ENCODE data around the gene PTPRN2.

Gene PTPRN2

GRCh38 chr7:158236400-158236799, 351.2 kb downstream of the PTPRN2 start:
- TF ChIP-seq CTCF (IDR thresholded peaks at IDR 0.05; ENCODE audit: borderline replicate concordance, control extremely low read depth, extremely low read depth, insufficient read depth, missing control alignments): no peak
- in situ Hi-C loops (cut with MboI; ENCODE audit: low sequenced_read_pairs, unreplicated experiment): no loop called here
- no peak for DNase-seq (ENCODE audit: low spot score)

- in situ Hi-C loops (cut with MboI; ENCODE audit: low sequenced_read_pairs, unreplicated experiment): no loop called here
These were observed 351.8 kb downstream of the PTPRN2 start for GRCh38 chr7:158235862-158236261.

GRCh38 chr7:158229945-158230344, 357.7 kb downstream of the PTPRN2 start:
- DNase-seq (ENCODE audit: low spot score): no peak
- in situ Hi-C loops (cut with MboI; ENCODE audit: low sequenced_read_pairs, unreplicated experiment): no loop called here
- TF ChIP-seq CTCF (IDR thresholded peaks at IDR 0.05; ENCODE audit: borderline replicate concordance, control extremely low read depth, extremely low read depth, insufficient read depth, missing control alignments): no peak

More at GRCh38 chr7:158235862-158236261, 351.8 kb downstream of the PTPRN2 start:
- TF ChIP-seq CTCF (IDR thresholded peaks at IDR 0.05; ENCODE audit: borderline replicate concordance, control extremely low read depth, extremely low read depth, insufficient read depth, missing control alignments): no peak
- DNase-seq (ENCODE audit: low spot score): no peak

GRCh38 chr7:158228986-158229385, 358.6 kb downstream of the PTPRN2 start:
- in situ Hi-C loops (cut with MboI; ENCODE audit: low sequenced_read_pairs, unreplicated experiment): no loop called here
- no peak for TF ChIP-seq CTCF (IDR thresholded peaks at IDR 0.05; ENCODE audit: borderline replicate concordance, control extremely low read depth, extremely low read depth, insufficient read depth, missing control alignments)
- DNase-seq (ENCODE audit: low spot score): no peak

- no peak for TF ChIP-seq CTCF (IDR thresholded peaks at IDR 0.05; ENCODE audit: borderline replicate concordance, control extremely low read depth, extremely low read depth, insufficient read depth, missing control alignments)
- DNase-seq (ENCODE audit: low spot score): no peak
- in situ Hi-C loops (cut with MboI; ENCODE audit: low sequenced_read_pairs, unreplicated experiment): no loop called here
These were observed 359.5 kb downstream of the PTPRN2 start for GRCh38 chr7:158228131-158228530.

- in situ Hi-C loops (cut with MboI; ENCODE audit: low sequenced_read_pairs, unreplicated experiment): no loop called here
- no peak for DNase-seq (ENCODE audit: low spot score)
- no peak for TF ChIP-seq CTCF (IDR thresholded peaks at IDR 0.05; ENCODE audit: borderline replicate concordance, control extremely low read depth, extremely low read depth, insufficient read depth, missing control alignments)
These were observed 360.2 kb downstream of the PTPRN2 start for GRCh38 chr7:158227258-158227984.
